GM21737 (cell line): ENCODE results near the gene HTR3E.
"Not testable (repeated sequence)": the region's sequence is repeated elsewhere in the genome, so short reads cannot be mapped to it uniquely, and the experiment has no call there.

ENCODE experiments used
- ATAC-seq: cut with Tn5 transposase; IDR thresholded peaks from one replicate; pipeline ENCODE4 v1.9.1; 2021; ENCODE audit warnings: mild to moderate bottlenecking, moderate library complexity; ENCODE audit not compliant: unreplicated experiment

HTR3E gene

DNA sequence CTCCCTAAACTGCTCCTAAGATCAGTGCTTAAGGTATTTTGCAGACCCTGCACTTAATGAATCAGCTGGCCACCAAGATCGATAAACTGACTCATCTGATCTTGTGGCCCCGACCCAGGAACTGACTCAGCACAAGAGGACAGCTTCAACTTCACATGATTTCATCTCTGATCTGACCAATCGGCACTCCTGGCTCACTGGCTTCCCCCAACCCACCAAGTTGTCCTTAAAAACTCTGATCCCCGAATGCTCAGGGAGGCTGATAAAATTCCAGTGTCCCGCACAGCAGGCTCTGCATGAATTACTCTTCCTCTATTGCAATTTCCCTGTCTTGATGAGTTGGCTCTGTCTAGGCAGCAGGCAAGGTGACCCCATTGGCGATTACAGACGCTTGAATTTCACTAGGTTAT is 13.5 kb downstream of the HTR3E start:
- no peak for ATAC-seq

DNA sequence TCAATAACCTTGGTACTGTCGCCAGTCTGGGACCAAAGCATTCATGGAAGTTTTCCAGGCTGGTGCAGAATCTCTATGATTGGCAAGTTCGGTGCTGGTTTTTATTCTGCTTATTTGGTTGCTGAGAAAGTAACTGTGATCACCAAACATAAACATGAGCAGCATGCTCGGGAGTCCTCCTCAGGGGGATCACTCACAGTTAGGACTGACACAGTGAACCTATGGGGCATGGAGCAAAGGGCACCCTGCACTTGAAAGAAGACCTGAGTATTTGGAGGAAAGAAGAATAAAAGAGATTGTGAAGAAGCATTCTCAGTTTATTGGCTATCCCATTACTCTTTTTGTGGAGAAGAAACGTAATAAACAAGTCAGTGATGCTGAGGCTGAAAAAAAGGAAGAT is 19.2 kb downstream of the HTR3E start:
- ATAC-seq, result no peak

GRCh38 chr3:184117636-184118035 is 20.8 kb downstream of the HTR3E start:
- ATAC-seq, result no peak

- not testable (repeated sequence) for ATAC-seq
Observed at GRCh38 chr3:184121031-184121430, 24.2 kb downstream of the HTR3E start.

GRCh38 chr3:184126006-184126405 is 29.1 kb downstream of the HTR3E start:
- no peak for ATAC-seq

GRCh38 chr3:184129012-184129411 is 32.1 kb downstream of the HTR3E start:
- ATAC-seq, result no peak

GRCh38 chr3:184132945-184133344 is 36.1 kb downstream of the HTR3E start:
- no peak for ATAC-seq

DNA sequence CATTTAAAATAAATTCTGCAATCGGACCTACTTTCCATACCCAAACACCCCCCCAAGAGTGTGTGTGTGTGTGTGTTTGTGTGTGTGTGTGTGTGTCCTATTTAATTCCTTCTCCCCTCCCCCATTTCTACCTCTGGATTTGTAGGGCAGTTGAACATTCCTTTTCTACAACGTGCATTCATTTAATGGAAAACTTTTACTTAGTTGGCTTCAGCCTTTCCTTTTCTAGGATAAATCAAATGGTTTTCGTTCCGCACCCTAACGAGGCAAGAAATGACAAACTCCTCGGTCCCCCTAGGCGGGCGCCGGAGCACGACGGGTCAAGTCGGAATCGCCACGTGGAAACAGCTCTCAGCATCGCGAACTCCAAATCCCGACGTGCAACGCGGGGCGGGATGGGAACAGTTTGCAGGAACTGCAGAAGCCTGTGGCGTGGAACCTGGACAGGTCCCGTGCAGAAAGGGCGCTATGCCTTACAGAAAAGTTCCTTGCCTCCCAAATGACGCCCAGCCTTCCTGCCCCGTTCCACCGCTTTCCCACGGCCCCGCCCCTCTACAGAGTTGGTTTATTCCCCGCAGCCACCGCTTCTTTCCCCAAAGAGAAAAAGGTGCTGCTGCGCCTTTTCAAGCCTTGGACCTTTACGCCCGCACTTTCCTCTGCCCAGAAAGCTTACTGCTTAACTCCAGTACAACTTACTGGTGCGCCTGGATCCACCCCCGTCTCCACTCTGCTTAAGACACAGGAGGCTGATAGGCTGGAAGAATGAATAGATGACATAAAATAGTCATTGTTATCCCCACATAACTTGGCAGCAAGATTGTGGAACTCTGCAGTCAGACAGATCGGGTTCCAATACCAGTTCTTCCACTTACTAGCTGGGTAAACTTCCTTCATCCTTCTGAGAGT is 37.2 kb downstream of the HTR3E start:
- no peak for ATAC-seq

DNA sequence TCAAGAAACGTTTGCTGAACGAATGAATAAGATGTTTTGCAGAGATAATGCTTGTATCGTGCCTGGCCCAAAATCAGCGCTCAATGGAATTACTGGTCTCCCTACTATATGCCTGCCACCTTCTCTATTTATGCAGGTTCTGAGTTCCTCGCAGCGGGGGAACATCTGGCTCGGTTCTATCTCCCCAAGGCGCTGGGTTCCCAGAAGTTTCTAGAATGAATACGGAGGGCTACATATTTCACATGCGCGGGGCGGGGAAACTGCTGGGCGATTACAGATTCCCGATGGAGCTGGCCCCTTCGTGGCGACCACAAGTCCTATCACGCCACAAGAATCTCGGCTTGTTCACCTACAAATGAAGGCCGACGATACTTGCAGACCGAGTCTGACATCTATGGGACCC is 37.9 kb downstream of the HTR3E start:
- no peak for ATAC-seq

DNA sequence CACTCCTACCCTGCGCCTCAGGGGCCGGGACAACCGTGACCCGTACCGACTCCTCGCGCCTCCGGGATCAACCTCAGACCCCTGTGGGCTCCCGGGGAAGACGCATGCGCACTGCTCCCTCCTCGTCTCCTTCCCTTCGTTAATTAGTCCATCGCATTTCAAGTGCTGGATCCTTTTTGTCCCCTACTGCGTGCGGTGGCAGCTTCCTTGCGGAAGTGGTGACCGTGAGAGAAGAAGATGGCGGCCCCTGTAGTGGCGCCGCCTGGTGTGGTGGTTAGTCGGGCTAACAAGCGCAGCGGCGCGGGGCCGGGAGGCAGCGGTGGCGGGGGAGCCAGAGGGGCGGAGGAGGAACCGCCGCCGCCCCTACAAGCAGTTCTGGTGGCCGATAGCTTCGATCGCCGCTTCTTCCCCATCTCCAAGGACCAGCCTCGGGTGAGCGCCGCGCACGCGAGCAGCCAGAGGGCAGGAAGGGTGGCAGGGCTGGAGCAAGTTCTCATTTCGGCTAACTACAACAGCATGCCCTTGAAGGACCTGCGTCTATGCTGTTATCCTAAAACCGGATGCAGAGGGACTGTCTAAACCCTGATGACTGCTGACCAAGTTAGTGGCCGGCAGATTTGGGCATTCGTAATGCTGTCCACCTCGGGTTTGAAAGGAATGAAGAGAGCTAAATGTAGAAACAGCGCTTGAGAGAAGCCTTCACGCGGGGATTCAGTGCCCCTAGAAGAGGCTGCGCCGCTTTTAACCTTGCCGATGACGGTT is 38.5 kb downstream of the HTR3E start, which contains the start of gene EIF2B5:
Gene EIF2B5, plus strand, starts transcription at position 210 of the 762 bp plus-strand sequence. Its CDS starts 28 bp downstream, at position 238.
- peak; percentile 86 for ATAC-seq

GRCh38 chr3:184135911-184136260 is 39.0 kb downstream of the HTR3E start:
- no peak for ATAC-seq

DNA sequence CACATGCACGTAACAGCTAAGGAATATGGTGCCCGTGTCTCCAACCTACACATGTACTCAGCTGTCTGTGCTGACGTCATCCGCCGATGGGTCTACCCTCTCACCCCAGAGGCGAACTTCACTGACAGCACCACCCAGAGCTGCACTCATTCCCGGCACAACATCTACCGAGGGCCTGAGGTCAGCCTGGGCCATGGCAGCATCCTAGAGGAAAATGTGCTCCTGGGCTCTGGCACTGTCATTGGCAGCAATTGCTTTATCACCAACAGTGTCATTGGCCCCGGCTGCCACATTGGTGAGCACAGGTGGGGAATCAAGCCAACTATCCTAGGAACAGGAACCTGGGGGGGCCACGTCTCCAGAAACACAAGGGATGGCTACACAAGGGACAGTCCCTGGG is 43.6 kb downstream of the HTR3E start:
- no peak for ATAC-seq

- no peak for ATAC-seq
Observed at GRCh38 chr3:184142199-184142598, 45.3 kb downstream of the HTR3E start.

DNA sequence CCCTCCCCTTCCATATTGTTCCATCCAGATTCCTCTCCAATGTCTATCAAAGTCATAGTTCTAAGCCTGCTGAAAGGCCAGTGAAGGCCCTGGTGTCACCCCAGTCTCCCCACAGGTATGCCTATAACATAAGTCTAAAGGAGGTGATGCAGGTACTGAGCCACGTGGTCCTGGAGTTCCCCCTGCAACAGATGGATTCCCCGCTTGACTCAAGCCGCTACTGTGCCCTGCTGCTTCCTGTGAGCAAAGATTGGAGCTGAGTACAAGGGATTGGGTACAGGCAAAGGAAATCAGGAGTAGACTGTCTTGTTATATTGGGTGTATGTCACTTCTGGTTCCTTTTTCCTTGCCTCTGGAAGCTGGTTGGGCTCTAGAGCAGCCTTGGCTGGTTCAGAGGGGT is 46.5 kb downstream of the HTR3E start:
- no peak for ATAC-seq

- no peak for ATAC-seq
Observed at GRCh38 chr3:184144505-184144904, 47.6 kb downstream of the HTR3E start.

DNA sequence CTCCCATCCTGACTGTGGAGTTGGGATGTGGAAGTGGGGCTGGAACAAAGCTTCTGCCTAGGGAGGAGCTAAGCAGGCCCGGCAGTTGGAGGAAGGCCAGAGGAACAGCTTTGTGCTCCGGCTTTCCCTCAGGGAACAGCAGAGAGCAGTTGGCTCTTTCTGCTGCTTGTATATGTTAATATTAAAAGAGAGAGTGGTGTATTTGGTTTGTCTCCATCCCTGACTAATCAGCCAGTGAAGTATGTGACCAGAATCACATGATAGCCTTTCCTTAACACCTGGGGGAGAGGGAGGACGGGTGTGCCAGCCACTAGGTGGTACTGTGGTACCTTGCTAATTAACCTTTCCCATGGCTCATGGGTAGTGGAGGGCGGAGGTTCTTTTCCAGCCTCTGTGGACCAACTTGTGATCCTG is 48.3 kb downstream of the HTR3E start:
- ATAC-seq, result no peak

DNA sequence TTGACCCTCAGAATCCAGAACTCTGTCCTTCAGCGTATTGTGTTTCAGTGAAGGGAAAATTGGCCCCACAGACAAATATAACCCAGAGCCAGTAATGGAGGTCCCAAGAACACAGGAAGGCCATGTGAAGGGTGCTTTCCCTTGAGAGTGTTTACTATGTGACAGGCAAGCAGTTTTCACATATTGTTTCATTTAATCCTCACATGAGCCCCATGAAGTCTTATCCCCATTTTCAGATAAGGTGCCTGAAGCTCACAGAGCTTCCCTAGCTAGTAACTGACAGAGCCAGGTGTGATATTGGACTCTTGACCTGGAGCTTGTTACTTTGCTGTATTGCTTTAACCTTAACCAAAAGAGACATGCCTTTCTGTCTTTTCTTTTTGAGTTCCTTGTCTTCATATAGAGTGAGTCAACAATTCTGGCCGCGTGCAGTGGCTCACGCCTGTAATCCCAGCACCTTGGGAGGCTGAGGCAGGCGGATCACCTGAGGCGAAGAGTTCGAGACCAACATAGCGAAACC is 48.9 kb downstream of the HTR3E start:
- no peak for ATAC-seq

- ATAC-seq, result no peak
Observed at GRCh38 chr3:184148076-184148475, 51.2 kb downstream of the HTR3E start.

DNA sequence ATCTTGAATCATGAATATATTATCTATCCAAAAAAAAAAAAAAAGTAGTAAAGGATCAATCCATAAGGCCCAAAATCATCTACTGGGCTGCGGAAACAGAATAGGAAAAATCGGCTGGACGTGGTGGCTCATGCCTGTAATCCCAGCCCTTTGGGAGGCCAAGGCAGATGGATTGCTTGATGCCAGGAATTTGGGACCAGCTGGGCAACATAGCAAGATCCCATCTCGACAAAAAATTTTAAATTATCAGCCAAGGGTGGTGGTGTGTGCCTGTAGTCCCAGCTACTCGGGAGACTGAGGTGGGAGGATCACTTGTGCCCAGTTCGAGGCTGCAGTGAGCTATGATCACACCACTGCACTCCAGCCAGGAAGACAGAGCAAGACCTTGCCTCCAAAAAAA is 52.3 kb downstream of the HTR3E start:
- ATAC-seq, result no peak

DNA sequence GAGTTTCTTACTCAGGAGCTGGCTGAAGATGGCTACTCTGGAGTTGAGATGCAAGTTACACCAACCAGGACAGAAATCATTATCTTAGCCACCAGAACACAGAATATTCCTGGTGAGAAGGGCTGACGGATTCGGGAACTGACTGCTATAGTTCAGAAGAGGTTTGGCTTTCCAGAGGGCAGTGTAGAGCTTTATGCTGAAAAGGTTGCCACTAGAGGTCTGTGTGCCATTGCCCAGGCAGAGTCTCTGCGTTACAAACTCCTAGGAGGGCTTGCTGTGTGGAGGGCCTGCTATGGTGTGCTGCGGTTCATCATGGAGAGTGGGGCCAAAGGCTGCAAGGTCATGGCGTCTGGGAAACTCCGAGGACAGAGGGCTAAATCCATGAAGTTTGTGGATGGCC is 52.9 kb downstream of the HTR3E start:
- ATAC-seq, result not testable (repeated sequence)

DNA sequence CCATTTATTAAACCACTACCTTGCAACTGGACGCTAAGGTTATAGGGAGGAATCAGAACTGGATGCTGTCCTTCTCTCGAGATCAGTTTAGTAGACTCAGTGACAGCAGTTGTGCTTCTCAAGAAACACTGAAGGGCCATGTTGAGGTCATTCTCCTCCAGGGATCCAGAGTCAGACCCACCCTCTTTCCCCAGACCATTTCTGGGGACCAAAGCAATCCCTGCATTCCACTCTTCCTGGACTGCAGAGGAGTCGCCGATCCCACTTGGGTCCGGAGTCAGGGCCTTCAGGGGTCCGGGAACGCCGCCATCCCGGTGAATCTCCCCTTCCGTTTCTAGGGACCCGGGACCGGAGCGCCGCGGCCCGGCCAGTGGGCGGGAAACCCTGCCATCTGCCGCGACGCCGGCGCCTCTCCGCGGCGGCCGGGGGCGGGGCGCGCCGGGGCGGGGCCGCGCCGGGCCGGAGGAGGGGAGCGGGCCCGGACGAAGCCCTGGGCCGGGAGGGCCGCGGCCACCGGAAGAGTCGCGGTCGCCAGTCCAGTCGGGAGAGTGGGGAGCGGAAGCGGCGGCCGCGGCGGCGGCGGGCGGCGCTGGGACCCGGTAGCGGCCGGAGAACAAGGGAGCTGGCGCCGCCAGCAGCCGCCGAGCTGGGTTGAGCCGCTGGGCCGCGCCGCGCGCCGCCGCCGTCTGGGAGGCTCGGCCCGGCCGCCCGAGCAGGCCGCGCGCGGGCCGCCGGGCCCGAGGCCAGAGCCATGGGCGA is 58.2 kb downstream of the HTR3E start, which contains the start of gene DVL3:
Gene DVL3, plus strand, starts transcription at position 493 of the 759 bp plus-strand sequence. Its CDS starts 259 bp downstream, at position 752.
- ATAC-seq, result peak; percentile 90
